ENCODE data around the gene MFSD1.

MFSD1 gene

DNA sequence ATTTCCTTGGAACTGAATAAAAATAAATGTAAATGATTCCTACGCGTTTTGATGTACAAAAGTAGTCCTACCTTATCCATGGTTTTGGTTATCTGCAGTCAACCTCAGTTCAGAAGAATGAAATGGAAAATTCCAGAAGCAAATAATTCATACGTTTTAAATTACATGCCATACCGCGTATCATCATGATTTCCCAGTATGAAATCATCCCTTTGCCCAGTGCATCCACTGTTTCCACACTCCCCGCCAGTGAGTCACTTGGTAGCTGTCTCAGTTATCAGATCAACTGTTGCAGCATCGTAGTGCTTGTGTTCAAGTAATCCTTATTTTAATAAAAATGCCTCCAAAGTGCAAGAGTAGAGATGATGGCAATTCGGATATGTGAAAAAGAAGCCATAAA lies 9.1 kb upstream of the MFSD1 start:
- no peak for DNase-seq
- Histone ChIP-seq H3K27ac (no peak overlapping the region), H3K4me3 (ENCODE audit: low read depth, low read length) (no peak overlapping the region)

DNA sequence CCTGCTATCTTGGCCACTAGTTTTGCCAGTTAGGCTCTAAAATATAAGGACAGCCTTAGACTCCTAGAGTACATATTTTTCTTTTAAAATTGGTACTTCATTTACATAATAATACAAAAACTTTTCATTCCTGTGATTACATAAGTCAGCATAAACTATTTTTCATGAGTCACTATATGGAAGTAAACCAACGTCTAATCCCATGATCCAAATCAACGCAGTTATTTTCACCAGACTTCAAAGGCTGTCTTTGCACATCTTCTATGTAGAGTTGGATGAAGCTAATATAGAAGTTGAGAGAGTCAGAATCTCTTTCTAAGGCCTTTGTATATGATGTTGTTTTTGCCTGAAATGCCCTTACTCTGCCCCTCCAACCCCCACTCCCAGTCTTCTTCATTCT lies 7.6 kb upstream of the MFSD1 start:
- Histone ChIP-seq H3K9me3 (ENCODE audit: severe bottlenecking) (no peaks in the 10 kb centered on the region), H3K27ac (no peak overlapping the region), H3K27me3 (ENCODE audit: insufficient read depth, low read depth, severe bottlenecking) (no peaks in the 10 kb centered on the region), H3K4me3 (ENCODE audit: low read depth, low read length) (no peak overlapping the region), H3K36me3 (no peaks in the 10 kb centered on the region)
- TF ChIP-seq, protein P1, sequence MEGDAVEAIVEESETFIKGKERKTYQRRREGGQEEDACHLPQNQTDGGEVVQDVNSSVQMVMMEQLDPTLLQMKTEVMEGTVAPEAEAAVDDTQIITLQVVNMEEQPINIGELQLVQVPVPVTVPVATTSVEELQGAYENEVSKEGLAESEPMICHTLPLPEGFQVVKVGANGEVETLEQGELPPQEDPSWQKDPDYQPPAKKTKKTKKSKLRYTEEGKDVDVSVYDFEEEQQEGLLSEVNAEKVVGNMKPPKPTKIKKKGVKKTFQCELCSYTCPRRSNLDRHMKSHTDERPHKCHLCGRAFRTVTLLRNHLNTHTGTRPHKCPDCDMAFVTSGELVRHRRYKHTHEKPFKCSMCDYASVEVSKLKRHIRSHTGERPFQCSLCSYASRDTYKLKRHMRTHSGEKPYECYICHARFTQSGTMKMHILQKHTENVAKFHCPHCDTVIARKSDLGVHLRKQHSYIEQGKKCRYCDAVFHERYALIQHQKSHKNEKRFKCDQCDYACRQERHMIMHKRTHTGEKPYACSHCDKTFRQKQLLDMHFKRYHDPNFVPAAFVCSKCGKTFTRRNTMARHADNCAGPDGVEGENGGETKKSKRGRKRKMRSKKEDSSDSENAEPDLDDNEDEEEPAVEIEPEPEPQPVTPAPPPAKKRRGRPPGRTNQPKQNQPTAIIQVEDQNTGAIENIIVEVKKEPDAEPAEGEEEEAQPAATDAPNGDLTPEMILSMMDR (IDR thresholded peaks at IDR 0.05; ENCODE audit: low read depth, low read length), result no peak
- no peak for DNase-seq

More for the DNA sequence above, 9.1 kb upstream of the MFSD1 start:
- no peaks in the 10 kb centered on the region for H3K36me3 ChIP-seq
- no peaks in the 10 kb centered on the region for H3K27me3 ChIP-seq (ENCODE audit: insufficient read depth, low read depth, severe bottlenecking)
- TF ChIP-seq, protein P1 (IDR thresholded peaks at IDR 0.05; ENCODE audit: low read depth, low read length), result no peak
- H3K9me3 ChIP-seq (ENCODE audit: severe bottlenecking), result no peaks in the 10 kb centered on the region

GRCh38 chr3:158794936-158795518 lies 6.8 kb upstream of the MFSD1 start:
- no peak overlapping the region for H3K4me3 ChIP-seq (ENCODE audit: low read depth, low read length)
- no peaks in the 10 kb centered on the region for H3K9me3 ChIP-seq (ENCODE audit: severe bottlenecking)
- no peaks in the 10 kb centered on the region for H3K27me3 ChIP-seq (ENCODE audit: insufficient read depth, low read depth, severe bottlenecking)
- DNase-seq, result no peak
- TF ChIP-seq, protein P1 (IDR thresholded peaks at IDR 0.05; ENCODE audit: low read depth, low read length), result peak; percentile 69
- no peak overlapping the region for H3K27ac ChIP-seq
- no peaks in the 10 kb centered on the region for H3K36me3 ChIP-seq

- TF ChIP-seq, protein P1 (IDR thresholded peaks at IDR 0.05; ENCODE audit: low read depth, low read length), result no peak
Observed at GRCh38 chr3:158801201-158801600, 653 bp upstream of the MFSD1 start.

GRCh38 chr3:158802409-158803268 lies 785 bp downstream of the MFSD1 start:
- no peaks in the 10 kb centered on the region for H3K36me3 ChIP-seq
- no peaks in the 10 kb centered on the region for H3K27me3 ChIP-seq (ENCODE audit: insufficient read depth, low read depth, severe bottlenecking)
- peak overlapping the region; percentile 82 for H3K4me3 ChIP-seq (ENCODE audit: low read depth, low read length)
- H3K27ac ChIP-seq, result peak overlapping the region; percentile 53
- TF ChIP-seq, protein P1 (IDR thresholded peaks at IDR 0.05; ENCODE audit: low read depth, low read length), result no peak
- DNase-seq, result no peak
- no peaks in the 10 kb centered on the region for H3K9me3 ChIP-seq (ENCODE audit: severe bottlenecking)

More at GRCh38 chr3:158801201-158801600, 653 bp upstream of the MFSD1 start:
- H3K27me3 ChIP-seq (ENCODE audit: insufficient read depth, low read depth, severe bottlenecking), result no peaks in the 10 kb centered on the region
- no peaks in the 10 kb centered on the region for H3K36me3 ChIP-seq
- peak overlapping the region; percentile 82 for H3K4me3 ChIP-seq (ENCODE audit: low read depth, low read length)
- DNase-seq, result no peak
- no peaks in the 10 kb centered on the region for H3K9me3 ChIP-seq (ENCODE audit: severe bottlenecking)
- no peak overlapping the region for H3K27ac ChIP-seq

Measured in WERI-Rb-1 (cell line).